Esophagus muscularis mucosa (tissue), 4 donors: ENCODE data around the gene RPIA.

Experiments used
- EP300 ChIP-seq: sonication (generic); formaldehyde crosslinking; IDR thresholded peaks from one replicate; pipeline ENCODE4 v1.6.1; 2017; ENCODE audit warnings: antibody characterized with exemption
- POLR2AphosphoS5 ChIP-seq, 2 donors: sonication (generic); formaldehyde crosslinking; IDR thresholded peaks; one replicate each; pipeline ENCODE4 v1.6.1; 2017; ENCODE audit warnings: antibody characterized with exemption in 2 of 2
- TF ChIP-seq, protein P1 (sequence below), 3 experiments: fragments of 200-600 bp in 2 of 3; fragments of 450-650 bp in 1 of 3; sonication (generic) in 2 of 3; IDR thresholded peaks; one replicate each; pipeline ENCODE4 v1.5.1; 2017 to 2019; ENCODE audit warnings: antibody characterized with exemption in 3 of 3, mild to moderate bottlenecking in 2 of 3, moderate library complexity in 1 of 3

DNA sequence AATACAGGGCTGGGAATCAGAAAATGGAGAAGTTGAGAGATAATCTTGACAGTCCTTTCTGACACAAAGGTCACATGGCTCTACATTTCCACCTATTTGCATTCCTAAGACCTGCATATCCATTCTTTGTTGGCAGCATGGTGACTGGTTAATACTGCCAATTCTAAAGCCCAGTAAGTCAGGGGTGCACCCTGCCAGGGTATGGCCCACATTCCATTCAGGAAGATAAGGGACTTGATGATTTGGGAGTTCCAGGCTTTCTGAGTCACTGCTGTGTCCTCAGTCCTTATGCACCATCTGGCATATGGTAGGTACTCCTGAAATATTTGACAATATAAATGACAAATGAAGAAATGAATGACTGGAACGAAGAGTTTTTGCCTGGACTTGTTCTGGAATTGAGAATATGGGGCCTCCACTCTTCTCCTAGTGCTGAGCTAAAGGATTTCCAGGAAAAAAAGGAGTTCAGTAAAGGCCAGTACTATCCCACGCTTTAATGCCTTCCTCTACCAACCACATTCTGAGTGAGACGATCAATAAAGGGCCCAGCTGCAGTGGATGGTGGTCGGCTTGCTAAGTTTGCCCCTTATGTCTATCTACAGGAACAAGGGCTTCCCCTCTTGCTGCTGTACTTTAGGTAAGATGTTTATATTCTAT is 32.5 kb upstream of the RPIA start:
- TF ChIP-seq POLR2AphosphoS5 (IDR thresholded peaks at IDR 0.05) (no peak), EP300 (no peak)
- TF ChIP-seq, protein P1, sequence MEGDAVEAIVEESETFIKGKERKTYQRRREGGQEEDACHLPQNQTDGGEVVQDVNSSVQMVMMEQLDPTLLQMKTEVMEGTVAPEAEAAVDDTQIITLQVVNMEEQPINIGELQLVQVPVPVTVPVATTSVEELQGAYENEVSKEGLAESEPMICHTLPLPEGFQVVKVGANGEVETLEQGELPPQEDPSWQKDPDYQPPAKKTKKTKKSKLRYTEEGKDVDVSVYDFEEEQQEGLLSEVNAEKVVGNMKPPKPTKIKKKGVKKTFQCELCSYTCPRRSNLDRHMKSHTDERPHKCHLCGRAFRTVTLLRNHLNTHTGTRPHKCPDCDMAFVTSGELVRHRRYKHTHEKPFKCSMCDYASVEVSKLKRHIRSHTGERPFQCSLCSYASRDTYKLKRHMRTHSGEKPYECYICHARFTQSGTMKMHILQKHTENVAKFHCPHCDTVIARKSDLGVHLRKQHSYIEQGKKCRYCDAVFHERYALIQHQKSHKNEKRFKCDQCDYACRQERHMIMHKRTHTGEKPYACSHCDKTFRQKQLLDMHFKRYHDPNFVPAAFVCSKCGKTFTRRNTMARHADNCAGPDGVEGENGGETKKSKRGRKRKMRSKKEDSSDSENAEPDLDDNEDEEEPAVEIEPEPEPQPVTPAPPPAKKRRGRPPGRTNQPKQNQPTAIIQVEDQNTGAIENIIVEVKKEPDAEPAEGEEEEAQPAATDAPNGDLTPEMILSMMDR (IDR thresholded peaks at IDR 0.05), result no peak
